Measurements from ENCODE around the gene E2F1. TPM values are rescaled to one million over a fixed set of nuclear protein-coding genes. Genes with fewer than 3 reads are reported as not detected.
"Not testable (repeated sequence)": the region's sequence is repeated elsewhere in the genome, so short reads cannot be mapped to it uniquely, and the experiment has no call there.

E2F1 gene
- total RNA-seq, 1 experiment from 2014 or later, result 58.7 TPM

DNA sequence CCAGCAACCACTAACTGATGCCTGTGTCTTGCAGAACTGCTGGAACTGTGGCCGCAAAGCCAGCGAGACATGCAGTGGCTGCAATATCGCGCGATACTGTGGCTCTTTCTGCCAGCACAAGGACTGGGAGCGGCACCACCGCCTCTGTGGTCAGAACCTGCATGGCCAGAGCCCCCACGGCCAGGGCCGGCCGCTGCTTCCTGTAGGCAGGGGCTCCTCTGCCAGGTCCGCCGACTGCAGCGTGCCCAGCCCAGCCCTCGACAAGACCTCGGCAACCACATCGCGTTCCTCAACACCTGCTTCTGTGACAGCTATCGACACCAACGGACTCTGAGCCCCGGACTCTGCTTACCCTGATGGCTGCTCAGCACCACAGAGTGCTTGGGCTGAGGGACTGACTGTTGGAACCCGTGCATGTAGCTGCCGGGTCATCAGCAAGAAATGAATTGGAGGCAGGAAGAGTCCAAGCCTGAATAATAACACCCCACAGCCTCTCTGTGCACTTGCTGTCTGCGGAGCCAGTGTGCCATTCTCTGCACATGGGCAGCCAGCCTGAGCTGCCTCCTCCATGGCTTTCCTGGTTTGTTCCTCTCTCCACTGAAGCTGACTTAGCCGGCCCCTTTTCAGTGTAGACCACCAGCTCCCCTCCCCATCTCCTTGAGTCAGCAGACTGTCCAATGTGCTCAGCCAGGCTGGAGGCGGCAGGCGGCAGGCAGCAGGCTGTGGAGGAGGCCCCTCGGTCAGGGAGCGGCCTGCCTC is 41.7 kb downstream of the E2F1 start:
- no peak for DNase-seq (ENCODE audit: low spot score)

DNA sequence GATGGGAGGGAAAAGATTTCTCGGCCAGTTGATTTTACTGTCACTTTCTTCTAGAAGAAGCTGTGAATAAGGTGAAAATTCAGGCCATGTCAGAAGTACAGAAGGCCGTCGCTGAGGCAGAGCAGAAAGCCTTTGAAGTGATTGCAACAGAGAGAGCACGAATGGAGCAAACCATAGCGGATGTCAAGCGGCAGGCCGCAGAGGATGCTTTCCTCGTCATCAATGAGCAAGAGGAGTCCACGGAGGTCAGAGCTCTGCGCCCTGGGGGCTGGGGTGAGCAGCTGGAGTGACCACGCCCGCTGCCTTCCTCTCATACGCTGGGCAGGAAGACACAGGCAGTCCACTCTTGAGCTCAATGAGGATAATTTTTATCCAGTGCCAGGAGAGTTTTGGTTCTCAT is 45.9 kb downstream of the E2F1 start:
- DNase-seq (ENCODE audit: low spot score), result no peak

DNA sequence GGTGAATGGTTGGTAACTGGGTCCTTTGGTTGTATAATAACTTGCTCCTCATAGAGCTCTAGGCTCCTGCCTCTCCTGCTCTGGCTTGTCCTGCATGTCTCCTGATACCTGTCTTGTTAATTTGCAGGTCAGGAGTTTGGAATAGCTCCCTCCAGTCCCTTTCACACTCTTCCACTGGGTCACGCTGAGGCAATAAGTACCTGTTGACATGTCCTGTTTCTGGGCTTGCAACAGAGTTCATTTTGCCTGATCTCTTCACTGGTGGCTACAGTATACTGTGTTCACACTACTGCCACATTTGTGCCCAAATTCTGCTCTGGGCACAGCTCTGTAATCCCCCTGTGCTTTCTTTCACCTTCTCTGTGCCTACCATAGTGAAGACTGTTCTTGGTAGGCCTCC is 49.4 kb downstream of the E2F1 start:
- no peak for DNase-seq (ENCODE audit: low spot score)

DNA sequence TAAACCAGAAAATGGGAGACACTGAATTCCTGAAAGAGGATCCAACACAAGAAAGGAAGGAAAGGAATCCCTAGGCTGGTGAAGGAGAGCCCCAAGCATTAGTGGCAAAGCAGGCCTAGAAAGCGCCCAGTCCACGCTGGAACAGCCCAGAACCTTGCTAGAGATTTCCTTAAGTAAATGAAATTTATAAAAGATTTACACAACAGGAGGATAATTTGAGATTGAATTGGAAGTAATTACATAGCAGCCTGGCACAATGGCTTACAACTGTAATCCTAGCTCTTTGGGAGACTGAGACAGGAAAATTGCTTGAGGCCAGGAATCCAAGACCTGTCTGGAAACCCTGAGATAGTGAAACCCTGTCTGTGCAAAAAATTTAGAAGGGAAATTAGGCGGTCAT is 50.8 kb downstream of the E2F1 start:
- DNase-seq (ENCODE audit: low spot score), result no peak

DNA sequence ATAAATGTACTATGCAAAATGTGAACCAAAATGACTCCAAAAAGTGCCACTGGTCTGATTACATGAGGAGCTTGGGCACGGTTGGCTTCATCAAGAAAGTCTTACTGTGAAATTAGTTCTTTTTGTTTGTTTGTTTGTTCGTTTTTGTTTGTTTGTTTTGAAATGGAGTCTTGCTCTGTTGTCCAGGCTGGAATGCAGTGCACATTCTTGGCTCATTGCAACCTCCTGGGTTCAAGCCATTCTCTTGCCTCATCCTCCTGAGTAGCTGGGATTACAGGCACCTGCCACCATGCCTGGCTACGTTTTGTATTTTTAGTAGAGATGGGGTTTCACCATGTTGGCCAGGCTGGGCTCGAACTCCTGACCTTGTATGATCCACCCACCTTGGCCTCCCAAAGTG is 54.3 kb downstream of the E2F1 start:
- DNase-seq (ENCODE audit: low spot score), result not testable (repeated sequence)

DNA sequence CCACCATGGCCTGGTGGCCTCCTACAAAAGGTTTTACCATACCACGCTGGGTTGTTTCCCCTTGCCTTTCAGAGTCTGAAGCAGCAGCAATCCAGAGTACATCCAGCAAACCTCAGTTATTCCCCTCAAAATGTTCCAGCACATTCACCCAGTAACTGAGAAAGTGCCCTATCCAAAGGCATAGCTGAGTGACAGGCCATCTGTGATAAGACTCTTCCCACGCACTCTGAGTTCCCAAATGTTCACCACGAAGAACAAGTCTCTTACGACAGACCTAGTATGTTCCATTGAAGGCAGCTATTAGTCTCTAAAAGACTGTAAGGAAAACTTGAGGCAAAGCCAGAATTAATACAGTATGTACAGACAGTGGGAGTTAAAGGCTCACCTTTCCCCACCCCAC is 55.7 kb downstream of the E2F1 start:
- no peak for DNase-seq (ENCODE audit: low spot score)

DNA sequence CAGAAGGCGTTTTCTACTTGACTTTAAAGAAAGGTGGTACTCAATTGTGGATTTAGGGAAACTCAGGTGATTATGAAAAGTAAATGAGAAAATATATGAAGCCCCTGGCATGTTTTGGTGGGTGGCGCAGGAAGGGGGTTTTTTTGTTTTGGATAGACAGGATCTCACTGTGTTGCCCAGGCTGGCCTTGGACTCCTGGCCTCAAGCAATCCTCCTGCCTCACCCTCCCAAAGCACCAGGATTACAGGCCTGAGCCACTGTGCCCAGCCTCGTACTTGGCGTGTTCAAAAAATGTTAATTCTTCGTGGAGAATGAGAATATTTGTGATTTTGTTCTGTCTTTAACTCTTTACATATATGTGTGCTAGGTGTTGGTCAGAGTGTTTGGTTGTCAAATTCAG is 56.2 kb downstream of the E2F1 start:
- no peak for DNase-seq (ENCODE audit: low spot score)

DNA sequence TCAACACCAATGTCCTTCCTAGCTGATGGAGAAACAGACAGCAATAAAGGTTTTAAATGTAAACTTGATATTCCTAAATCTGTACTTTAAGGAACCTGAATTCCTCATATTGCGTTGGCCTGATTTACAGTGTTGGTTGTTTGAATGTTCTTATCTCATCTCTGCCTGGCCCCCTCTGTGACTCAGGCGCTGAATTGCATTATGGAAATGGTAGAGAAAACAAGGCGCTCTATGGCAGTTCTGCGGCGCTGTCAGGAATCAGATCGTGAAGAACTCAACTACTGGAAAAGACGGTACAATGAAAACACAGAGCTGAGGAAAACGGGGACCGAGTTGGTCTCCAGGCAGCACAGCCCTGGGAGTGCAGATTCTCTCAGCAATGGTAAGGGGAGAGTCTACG is 56.7 kb downstream of the E2F1 start:
- no peak for DNase-seq (ENCODE audit: low spot score)

DNA sequence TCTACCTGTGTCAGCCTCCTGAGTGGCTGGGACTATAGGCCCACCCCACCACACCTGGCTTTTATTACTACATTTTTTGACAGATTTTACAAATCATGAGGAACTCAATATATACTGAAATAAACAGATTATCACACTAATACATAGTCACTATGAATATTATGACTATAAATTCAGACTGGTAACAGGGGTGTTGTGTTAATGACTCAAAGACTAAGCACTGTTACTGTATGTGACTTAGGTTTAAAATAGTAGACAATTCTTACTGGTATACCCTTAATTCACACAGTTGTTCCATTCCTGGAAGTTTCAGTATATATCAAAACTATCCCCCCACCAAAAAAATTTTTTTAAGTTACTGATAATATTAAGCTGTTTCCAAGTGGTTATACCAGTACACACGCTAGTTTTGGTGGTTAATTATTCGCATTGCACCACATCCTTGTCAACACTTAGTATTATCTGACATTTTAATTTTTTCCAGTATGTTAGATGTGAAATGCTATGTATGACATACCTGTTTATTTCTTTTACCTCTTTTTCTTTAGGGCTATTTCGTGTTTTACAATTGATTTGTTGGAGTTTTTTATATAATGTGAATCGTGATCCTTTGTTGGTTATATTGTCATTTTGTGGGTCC is 58.5 kb downstream of the E2F1 start:
- DNase-seq (ENCODE audit: low spot score), result no peak

DNA sequence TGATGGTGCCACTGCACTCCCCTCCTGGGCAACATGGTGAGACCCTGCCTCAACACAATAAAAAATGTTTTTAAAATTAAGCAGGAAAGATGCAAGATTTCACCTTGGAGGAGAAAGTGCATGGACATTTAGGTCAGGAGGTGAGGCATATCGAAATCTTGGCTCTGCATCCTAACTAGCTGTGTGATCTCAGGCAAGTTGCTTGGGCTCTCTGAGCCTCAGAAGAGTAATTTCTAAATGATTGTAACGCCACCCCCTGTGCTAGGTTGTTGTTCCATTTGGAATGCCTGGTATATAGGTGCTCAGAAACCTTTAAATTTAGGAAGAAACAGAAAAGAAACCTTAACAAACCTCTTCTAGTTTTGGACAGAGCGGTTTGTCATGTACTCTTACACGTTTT is 60.0 kb downstream of the E2F1 start:
- no peak for DNase-seq (ENCODE audit: low spot score)

Other genes starting within 250 kb of the E2F1 start
- gene SNTA1, start 242.6 kb downstream of the E2F1 start, total RNA-seq (2014; rRNA removed; shearing (Covaris generic)), result 60.7 and 70.7 TPM in 2 replicates
- 6.7 and 10.1 TPM in 2 replicates for gene CBFA2T2, start 196.3 kb downstream of the E2F1 start, total RNA-seq (2014; rRNA removed; shearing (Covaris generic))
- 0.05 TPM in 1 of 2 replicates, not detected in the other for gene C20orf144, start 24.1 kb downstream of the E2F1 start, total RNA-seq (2014; rRNA removed; shearing (Covaris generic))
- gene ACTL10, start 19.4 kb downstream of the E2F1 start, total RNA-seq (2014; rRNA removed; shearing (Covaris generic)), result not detected in 2 replicates
- 64.0 and 65.7 TPM in 2 replicates for gene NECAB3, start 12.0 kb downstream of the E2F1 start, total RNA-seq (2014; rRNA removed; shearing (Covaris generic))
- gene PXMP4, start 33.9 kb upstream of the E2F1 start, total RNA-seq (2014; rRNA removed; shearing (Covaris generic)), result 10.2 and 11.2 TPM in 2 replicates
- gene ZNF341, start 45.6 kb upstream of the E2F1 start, total RNA-seq (2014; rRNA removed; shearing (Covaris generic)), result 0.81 and 1.6 TPM in 2 replicates
- 74.7 and 86.5 TPM in 2 replicates for gene CHMP4B, start 125.0 kb upstream of the E2F1 start, total RNA-seq (2014; rRNA removed; shearing (Covaris generic))